NCI-H774 (cell line): Measurements from ENCODE around the gene IRS1.

Source experiments
- DNase-seq: peaks from one replicate; lab custom pipeline; 2025; lab: John Stamatoyannopoulos, UW

Gene IRS1

GRCh38 chr2:226691255-226691654, 108.4 kb downstream of the IRS1 start:
- no peak for DNase-seq

GRCh38 chr2:226690461-226691024, 109.1 kb downstream of the IRS1 start:
- DNase-seq = no peak

DNA sequence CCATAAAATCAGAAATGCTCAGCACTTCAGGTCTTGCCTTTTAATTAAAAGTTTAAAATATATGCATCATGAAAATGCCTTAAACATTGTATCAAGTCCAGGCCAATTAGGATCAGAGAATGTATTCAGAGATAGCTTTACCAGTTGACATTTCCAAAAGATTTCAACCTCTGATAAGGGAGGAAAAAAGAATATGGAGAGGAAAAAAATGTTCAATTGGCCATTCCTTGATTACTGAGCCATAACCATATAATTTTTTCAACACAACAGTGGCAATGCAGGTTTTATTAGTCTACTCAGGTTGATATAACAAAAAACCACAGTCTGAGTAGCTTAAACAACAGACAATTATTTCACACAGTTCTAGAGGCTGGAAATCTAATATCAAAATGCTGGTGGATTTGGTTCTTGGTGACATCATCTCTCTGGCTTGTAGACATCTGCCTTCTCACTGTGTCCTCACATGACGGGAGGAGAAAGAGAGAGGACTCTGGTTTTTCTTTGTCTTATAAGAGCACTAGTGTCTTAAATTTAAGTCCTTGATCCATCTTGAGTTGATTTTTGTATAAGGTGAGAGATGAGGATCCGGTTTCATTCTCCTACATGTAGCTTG, 111.9 kb downstream of the IRS1 start:
- DNase-seq = no peak

DNA sequence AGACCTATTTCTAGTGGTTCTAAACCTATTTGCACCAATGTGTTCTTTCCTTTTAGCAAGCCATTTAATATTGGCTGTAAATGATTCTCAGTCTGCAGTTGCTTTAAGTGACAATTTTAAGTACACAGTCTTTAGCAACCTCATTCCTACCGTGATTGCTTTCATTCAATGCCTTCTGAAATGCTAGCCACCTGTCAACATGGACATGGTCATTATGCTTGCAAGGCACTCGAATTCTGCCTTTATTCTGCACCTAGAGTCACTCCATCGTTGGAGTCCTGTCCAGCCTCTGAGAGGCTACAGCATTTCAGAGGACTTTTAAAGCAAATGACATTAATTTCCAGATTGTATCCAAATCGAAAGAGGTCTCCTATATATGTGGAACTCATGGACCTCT, 115.1 kb downstream of the IRS1 start:
- peak; percentile 7 for DNase-seq

DNA sequence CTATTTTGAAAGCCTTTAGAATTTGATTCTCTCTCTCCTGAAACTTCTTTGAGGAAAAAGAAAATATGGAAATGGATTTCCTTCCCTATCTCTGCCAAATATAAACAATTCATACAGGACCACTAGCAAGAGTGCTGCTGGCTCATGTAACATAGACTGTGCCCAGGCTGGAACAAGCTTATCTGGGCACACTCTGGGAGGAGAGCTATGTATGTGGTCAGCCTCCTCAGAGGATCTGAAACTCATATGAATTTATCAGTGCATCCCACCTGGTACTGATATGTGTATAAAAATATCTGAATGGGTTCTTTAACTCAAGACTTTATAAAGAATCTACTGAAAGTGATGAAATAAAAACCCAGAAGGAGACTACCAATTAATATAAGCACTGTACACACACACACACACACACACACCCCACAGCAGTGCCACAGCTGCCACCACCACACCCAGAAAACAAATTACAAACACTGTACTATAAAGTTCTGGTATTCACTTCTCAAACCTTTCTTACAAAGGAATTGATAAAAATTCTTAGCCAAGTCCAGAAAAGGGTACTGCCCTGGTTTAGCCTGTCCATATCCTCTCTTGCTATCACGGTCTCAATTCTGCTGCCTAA, 115.6 kb downstream of the IRS1 start:
- no peak for DNase-seq

DNA sequence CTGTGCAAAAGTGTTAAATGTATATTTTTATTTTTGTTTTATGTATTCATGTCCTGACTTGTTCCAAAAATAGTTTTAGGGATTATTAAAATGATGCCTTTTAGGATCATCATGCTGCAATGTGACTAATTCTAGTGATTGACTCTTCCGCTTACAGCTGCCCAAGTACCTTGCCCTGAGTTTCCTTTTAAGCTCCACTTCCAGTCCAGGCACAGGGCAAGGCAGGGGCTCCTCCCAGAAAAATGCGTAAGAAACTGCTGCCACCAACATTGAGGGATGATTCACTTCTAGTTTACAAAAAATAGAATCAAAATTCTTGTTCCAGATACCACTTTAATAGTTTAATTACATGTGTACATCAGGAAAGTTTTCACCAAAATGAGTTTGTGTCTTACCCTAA, 116.4 kb downstream of the IRS1 start:
- no peak for DNase-seq
